Activated CD4-positive, CD25-positive, alpha-beta regulatory T cell treated with anti-CD3 and anti-CD28 coated beads, Interleukin-2, amount 50 U/mL, for 24 hours (primary cell): Measurements from ENCODE around the gene CDKAL1.

Experiments used
- ATAC-seq, 2 donors: fragments of 150-1000 bp; cut with Tn5 transposase; one replicate each; pipeline ENCODE4 v1.10.0; 2021; ENCODE audit warnings: mild to moderate bottlenecking in 1 of 2, moderate library complexity in 1 of 2

CDKAL1 gene

DNA sequence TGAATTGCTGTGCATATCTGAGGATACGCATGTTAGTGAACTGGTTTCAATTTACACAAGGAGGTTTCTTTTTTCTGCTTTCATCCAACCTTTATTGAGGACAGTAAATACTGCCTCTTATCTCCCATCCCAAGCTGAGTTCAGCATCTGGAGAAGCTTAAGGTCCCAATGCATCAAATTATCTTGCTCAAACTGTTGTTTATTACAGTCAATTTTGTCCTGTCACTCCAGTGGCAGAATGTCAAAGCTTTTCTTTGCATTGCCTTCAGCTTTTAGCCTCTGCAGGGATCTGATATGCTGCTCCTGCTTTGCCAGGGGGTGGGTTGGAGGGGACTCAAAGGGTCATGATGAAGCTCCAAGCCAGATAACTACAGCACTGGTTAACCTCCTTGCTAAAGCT is 623.9 kb downstream of the CDKAL1 start:
- ATAC-seq = no peak

DNA sequence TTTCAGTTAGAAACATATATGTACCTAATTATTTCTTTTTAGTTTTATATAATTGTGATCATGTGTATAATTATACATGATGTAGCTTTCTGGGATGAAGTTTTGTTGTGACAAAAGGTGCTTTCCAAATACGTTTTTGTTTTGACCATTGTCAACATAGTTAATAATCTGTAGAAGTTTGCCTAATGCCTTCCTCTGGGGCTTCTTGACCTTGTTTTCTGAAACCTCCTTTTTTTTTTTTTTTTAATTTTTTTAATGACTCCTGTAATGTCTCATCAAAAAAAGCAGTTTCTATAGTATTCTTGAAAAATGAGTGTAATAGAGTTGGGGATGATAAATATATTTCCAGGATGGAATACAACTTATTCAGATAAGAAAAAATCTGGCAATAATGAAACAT is 624.6 kb downstream of the CDKAL1 start:
- no peak for ATAC-seq

GRCh38 chr6:21159465-21159864 is 625.2 kb downstream of the CDKAL1 start:
- ATAC-seq = no peak

- no peak for ATAC-seq
Observed at GRCh38 chr6:21161707-21162106, 627.5 kb downstream of the CDKAL1 start.

GRCh38 chr6:21163110-21163837 is 629.0 kb downstream of the CDKAL1 start:
- ATAC-seq = no peak

DNA sequence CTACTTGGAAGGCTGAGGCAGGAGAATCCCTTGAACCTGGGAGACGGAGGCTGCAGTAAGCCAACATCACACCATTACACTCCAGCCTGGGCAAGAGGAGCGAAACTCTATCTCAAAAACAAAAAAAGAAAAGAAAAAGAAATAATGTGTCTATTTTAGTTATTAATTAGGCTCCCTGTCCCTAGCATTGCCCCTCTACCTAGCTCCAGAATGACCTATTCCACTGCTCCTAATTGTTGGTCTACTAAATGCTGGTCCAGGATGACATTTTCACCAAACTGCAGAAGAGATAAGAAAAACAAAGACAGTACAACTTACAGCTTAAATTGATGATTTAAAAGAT is 629.6 kb downstream of the CDKAL1 start:
- no peak for ATAC-seq

DNA sequence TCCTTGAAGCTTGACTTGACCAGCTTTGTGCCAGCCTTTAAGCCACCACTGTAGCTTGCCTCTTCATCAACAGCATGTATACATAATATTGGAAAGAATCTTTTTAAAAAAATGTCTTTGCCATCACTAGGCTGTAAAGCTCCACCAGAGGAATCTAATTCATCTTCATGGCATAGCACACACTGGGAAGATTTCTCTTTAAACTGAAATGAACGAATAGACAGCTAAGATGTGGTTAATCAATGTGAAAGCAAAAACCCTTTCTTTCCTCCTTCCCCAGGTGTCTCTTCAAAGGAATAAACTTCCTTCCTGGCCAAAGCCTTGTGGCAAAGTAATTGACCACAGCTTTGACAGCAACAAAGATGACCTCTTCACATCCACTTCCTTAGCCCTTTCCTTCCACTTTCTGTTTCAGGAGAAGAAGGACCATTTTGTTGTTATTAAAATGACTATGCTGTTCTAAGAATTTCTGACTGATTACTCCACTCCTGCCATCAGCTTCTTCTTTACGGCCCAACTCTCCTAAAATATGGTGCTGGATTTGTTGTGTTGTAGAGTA is 630.6 kb downstream of the CDKAL1 start:
- no peak for ATAC-seq

DNA sequence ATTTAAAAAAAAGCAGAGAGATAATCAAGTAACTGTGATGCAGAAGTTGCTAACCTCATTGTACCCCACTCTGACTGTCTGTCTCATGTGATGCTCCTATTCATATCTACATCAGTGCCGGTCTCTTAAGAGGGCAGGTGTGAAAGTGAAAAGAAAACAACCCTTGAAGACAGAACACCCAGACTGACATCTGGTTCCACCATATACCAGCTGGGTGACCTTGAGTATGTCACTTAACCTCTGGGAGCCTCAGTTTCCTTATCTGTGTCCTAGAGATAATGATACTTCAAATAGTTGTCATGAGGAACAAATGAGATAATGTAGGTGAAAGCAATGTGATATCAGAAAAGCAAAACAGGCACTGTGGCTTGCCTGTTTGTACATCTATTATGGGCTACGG is 632.5 kb downstream of the CDKAL1 start:
- no peak for ATAC-seq

DNA sequence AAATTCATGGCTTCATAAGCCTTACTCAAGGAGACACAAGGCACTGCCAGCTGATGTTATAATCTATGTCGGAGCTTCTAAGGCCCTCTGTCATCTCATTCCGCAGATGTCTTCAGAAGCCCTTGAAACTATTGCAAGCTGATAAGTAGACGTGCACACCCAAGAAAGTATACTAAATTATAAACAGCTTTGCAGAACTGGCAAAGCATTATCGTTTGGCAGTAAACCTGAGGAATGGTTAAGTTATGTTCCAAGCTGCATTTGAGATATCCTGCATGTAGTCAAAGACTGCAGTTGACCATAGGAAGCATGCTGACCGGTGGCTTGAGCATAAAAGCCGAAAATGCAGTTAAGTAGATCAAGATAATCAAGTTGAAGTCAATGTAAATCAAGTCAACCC is 633.5 kb downstream of the CDKAL1 start:
- ATAC-seq = no peak

DNA sequence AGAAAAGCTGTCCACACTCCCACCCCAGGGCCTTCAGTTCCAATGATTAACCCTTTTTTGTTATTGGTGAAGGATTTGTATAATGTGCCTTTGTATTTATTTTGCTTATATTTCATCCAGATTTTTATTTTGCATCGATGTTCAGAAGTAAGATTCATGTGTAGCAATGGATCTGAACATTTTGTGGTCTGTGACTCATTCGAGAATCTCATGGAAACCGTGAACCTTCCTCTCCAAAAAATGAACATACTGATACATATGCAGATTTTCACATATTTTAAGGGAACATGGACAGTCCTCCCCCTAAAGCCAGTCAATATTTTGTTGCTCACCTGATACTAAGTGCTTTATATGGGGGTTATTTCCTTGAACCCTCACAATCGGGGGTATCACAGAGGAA is 637.5 kb downstream of the CDKAL1 start:
- ATAC-seq = no peak

- ATAC-seq = no peak
Observed at GRCh38 chr6:21173031-21173430, 638.8 kb downstream of the CDKAL1 start.

DNA sequence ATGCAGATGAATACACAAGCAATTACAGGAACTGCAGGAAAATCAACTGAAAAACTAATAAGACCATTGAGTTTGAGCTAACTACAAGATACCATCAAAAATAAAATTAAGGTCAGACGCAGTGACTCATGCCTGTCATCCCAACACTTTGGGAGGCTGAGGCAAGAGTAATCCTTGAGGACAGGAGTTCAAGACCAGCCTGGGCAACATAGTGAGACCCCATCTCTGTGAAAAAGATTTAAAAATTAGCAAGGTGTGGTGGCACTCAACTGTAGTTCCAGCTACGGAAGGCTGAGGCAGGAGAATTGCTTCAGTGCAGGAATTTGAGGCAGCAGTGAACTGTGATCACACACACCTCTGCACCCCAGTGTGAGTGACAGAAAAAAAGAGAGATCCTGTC is 639.4 kb downstream of the CDKAL1 start:
- no peak for ATAC-seq

DNA sequence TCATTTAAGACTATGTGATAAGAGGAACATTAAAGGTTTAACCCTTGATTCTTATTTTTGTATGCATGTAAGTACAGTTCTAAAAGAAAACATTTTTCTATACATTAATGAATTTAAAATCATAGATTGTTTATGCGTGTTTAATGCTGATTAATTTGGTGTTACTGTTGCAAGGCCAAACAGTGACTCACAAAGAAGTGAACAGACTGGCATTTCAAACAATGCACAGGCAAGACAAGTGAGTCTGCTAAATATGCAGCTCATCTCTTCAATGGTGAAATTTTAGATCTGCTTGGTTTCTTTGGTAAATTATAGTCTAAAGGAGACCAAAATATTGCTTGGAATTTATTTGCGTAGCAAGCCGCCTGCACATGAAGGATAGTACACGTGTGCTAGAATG is 641.9 kb downstream of the CDKAL1 start:
- no peak for ATAC-seq

GRCh38 chr6:21180155-21180554 is 645.9 kb downstream of the CDKAL1 start:
- ATAC-seq = peak; percentile 67 to 82

DNA sequence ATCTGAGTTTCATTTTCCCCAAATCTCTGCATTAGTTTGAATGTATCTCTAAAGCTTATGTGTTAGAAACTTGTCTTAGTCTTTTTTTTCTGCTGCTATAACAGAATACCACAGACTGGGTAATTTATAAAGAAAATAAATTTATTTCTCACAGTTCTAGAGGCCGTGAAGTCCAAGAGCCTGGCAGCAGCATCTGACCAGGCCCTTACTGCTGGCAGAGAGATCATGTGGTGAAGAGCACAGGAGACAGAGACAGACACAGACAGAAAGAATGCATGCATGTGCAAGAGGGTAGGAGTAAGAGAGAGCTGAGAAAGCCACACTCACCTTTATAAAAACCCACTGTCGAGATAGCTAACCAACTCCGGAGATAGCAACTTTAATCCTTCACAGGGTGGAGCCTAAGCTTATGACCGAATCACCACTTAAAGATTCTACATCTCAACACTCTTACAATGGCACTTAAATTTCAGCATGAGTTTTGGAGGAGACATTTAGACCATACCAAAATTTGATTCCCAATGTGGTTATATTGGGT is 646.6 kb downstream of the CDKAL1 start:
- ATAC-seq = no peak

DNA sequence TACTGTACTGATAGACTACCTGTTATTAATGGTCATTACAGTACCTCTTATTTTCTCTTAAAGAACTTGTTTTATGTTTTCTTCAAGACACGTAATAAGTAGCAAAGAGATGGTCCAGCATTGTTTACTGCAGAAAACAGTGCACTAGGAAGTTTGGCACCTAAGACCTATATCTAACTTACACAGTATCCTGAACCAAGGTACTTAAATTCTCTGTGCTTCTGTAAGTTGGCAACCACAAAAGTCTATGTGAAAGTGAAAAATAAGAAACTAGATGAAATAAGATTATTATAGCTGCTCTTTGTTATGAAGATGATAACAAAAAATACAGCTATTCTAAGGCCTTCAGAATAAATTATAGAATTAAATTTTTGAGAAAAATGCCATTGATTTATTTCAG is 647.6 kb downstream of the CDKAL1 start:
- ATAC-seq = no peak

DNA sequence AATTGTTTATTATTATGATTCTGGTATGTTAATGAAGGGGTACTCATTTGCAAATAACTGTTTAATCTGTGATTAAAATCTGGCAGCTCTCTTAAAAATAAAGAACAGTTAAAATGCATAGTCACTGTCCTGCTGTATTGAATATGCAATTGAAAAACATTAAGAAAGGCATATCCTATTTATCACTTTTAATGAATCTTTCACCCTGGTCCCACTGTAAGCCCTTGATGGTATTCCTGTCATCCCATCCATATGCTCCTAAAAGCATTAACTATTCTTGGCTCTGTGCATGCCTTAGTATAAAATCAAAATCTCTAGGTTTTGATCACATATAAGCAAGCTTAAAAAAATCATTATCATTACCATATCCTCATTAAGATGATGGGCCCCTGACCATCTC is 648.3 kb downstream of the CDKAL1 start:
- no peak for ATAC-seq

DNA sequence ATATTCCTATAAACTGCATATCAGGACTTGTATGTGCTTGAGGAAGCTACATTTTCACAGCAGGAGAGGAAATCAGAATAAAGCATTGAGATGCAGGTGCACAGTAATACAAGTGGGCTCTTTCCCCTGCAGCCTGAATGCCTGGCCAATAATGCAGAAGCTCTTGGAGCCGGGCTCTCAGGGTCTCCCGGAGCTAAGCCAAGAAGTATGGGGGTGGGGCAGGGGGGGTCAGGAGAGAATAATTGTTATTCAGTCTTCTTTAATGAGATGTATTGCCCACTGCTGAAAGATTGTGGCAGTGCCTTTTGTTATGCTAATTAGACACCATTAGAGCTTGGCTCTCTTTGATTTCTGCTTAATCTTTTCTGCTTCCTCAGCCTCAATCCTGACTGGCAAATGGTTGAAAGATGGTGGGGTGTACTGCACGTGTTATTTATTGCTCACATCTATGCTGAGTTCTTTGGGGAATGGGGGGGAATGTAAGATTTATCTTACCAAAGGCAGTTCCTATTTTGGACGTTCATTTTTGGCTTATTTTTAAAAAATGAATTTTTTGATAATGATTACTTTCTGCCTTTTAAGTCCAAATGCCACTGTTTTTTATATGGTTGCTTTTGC is 651.7 kb downstream of the CDKAL1 start:
- no peak for ATAC-seq

DNA sequence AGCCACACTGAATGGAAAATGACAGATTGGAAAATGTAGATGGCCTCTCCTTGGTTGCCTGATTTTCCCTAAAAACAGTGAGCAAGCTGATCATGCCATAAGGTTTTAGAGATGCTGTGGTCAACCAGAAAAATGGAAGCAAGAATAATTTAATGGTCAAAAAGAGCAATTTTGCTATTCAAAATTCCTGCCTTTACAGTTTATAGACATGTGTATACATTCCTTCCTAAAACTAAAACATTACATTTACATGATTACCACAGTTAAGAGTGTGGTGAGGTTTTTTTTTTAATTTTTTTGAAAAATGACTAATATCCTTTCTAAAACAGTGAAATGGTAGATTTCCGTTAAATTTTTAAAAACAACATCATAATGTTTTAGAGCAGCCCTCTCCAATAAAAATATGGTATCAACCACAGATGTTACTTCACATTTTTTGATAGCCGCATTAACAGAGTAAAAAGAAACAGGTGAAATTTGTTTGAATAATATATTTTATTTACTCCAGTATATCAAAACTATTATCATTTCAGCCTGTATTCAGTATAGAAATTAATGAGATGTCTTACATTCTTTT is 652.3 kb downstream of the CDKAL1 start:
- no peak for ATAC-seq

GRCh38 chr6:21187485-21187884 is 653.2 kb downstream of the CDKAL1 start:
- no peak for ATAC-seq

DNA sequence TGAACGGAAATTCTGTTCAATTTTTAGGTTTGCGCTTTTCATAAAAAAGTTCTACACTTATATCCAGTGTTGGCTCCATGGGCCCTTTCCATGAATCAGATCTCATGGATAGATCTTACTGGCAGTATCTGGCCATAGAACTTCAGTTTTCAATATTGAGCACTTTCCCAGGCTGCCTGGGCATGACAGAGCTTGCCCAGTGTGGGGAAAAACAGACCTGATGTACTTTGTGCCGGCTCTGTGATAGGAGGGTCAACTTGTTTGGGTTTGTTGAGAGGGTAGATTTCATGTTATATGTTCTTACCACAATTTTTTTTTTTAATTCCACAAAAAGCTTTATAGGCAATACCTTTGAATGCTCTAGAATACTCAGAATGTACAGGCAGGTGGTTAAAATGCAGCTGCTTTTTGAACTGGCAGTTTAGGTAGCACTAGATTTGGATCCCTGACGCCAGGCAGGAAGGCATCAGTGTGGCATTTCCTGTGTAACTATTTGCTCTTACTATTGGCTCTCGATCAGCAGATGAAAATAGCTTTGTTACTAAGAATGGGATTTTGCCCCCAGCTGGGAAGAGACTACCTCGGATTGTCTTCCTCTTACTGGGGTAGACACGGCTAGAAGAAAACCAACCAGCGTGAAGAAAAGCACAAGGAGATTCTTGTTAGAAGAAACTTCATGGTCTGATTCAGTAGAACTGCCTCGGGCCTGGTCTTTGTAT is 654.4 kb downstream of the CDKAL1 start:
- no peak for ATAC-seq

DNA sequence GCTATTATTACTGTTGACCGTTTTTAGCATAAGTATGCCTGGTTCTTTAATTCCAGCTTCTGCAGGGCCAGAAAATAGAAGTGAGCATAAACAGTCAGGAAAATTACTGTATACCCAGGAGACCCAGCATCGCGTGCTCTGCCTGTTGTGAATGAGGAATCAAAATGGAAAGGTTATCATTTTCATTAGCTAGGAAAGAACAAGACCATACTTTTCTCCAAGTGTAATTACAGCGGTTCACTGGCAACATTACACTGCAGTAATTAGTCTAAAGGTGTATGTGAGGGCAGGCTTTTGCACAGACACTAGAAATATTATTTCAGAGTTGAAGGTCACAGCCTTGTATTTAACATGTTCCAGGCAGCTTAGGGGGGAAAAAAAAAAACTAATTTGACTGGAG is 655.5 kb downstream of the CDKAL1 start:
- ATAC-seq = no peak

GRCh38 chr6:21190701-21191100 is 656.4 kb downstream of the CDKAL1 start:
- ATAC-seq = no peak
